HG03469 (cell line): ENCODE measurements around the gene MANBA.
"Not testable (repeated sequence)": the region's sequence is repeated elsewhere in the genome, so short reads cannot be mapped to it uniquely, and the experiment has no call there.

Experiments
- ATAC-seq: cut with Tn5 transposase; IDR thresholded peaks from one replicate; pipeline ENCODE4 v1.9.1; 2021; ENCODE audit warnings: mild to moderate bottlenecking, moderate library complexity, moderate number of reproducible peaks; ENCODE audit not compliant: unreplicated experiment

Gene MANBA

DNA sequence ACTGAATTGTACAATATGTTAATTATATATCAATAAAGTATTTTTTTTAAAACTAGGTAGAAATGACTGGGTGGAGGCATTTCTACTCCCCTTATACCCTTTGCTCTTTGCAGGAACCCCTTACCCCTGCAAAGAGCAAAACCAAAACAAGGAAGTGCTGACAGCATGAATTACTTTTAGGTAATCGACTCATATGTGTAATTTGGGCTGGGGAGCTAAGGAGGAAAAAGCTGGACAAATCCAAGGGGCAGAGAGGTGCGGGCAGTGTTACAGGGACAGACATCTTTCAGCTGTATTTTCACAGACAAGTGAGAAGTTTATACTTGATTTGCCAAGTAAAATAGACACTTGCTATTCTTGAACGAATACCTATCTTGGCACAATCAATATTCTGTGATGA is 35.5 kb downstream of the MANBA start:
- ATAC-seq: no peak

DNA sequence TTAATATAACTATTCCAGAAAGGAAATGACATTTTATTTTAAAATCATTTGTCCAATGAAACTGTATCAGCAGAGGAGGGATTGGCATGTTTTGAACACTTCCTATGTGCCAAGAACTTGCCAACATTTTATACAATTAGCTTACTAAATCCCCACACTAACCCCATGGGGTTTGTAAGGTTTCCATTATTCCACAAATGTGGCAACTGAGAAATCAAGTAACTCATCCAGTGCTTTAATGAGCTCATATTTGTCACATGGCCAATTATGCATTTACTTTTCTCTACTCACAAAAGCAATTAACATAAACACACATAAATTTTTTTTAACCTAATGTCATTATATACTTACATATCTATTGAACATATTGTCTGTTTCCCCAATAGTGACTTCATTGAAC is 37.3 kb downstream of the MANBA start:
- no peak for ATAC-seq

DNA sequence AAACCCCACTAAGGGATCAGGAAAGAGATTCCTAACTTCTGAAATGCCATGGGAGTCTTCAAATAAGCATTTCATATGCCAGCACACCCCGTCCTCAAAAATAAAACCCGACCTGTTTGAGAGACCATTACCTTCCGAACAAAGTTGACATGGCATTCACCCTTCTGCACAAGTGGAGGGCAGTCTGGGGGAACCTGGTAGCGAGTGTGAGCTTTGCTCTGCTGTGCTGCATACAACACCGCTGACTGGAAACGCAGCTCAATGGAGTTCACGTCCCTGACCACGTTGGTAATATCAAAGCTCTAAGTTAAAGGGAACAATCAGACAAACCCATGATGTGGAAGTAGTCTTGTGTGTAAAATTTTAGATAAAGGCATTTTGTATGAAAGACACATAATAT is 38.0 kb downstream of the MANBA start:
- no peak for ATAC-seq

DNA sequence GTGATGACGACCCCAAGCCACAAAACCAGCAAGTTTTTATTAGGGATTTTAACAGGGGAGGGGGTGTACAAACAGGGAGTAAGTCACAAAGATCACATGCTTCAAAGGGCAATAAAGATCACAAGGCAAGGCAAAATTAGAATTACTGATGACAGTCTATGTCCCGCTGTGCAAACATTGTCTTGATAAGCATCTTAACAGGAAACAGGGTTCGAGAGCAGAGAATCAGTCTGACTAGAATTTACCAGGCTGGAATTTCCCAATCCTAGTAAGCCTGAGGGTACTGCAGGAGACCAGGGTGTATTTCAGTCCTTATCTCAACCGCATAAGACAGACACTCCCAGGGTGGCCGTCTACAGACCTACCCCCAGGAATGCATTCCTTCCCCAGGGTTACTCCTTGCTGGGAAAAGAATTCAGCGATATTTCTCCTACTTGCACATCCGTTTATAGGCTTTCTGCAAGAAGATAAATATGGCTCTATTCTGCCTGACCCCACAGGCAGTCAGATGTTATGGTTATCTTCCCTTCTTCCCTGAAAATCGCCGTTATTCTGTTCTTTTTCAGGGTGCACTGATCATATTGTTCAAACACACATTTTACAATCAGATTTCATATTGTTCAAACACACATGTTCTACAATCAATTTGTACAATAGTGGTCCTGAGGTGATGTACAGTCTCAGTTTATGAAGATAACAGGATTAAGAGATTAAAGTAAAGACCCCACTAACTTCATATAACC is 41.8 kb downstream of the MANBA start:
- ATAC-seq: not testable (repeated sequence)

DNA sequence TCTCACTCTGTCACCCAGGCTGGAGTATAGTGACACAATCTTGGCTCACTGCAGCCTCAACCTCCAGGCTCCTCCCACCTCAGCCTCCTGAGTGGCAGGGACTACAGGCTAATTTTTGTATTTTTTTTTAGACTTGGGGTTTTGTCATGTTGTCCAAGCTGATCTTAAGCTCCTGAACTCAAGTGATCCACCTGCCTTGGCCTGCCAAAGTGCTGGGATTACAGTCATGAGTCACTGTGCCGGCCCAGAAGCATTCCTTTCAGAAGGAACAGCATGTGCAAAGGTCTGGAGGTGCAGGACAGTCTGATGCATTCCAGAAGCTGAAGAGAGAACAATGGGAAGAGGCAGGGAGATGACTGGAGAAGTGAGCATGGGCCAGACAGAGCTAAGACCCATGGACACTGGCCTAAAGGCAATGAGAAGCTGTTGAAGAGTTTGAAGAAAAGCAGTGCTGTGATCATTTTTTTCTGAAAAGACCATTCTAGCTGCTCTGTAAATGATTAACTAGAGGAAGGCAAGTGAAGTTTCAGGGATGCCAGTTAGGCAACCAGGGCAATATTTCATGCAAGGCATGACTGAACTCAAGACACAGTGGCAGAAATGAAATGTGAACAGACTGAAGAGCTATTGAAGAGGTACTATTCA is 43.2 kb downstream of the MANBA start:
- ATAC-seq: no peak

DNA sequence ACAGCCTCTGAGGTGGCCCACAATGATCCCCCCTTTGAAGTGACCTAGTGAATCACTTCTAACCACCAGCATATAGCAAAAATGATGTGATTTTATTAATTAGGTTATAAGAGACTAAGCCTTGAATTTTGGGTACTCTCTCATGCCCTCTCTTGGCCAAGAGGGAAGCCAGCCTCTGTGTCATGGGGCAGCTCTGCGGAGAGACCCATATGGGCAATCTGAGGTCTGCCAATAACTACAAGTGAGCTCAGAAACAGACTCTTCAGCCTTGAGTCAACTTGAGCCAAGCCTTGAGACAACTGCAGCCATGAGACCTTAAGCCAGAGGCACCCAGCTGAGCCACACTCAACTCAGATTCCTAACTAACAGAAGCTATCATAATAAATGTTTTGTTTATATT is 45.7 kb downstream of the MANBA start:
- no peak for ATAC-seq

DNA sequence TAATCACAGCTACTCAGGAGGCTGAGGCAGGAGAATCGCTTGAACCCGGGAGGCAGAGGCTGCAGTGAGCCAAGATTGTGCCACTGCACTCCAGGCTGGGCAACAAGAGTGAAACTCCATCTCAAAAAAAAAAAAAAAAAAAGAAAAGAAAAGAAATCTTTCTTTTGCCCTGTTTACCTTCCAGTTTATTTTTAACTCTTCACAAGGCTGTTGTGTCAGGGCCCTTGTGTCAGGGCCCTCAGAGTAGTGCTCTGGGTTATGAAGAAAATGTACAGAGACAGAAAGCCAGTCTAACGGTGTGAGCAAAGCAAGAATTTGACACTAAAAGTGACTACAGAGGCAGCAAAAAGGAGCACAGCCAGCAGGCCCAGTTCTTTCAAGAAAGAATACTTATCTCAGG is 47.0 kb downstream of the MANBA start:
- not testable (repeated sequence) for ATAC-seq

DNA sequence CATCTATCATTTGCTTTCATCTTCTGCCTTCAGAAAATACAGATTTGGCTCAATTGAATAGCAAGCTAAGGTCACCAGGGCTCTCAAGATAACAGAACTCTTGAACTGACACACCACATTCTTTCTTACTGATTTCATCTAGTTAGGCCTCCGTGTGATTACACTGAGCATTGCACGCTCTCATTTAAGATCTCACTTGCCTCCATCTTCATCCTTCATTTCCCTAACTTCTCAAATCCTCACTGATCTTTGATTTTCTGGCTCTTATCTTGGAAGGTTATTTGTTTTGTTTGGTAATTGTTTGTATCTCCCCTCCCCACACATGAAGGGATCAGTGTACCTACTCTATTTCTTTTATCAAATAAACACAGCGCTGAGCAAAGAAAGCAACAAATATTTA is 47.7 kb downstream of the MANBA start:
- ATAC-seq: no peak

DNA sequence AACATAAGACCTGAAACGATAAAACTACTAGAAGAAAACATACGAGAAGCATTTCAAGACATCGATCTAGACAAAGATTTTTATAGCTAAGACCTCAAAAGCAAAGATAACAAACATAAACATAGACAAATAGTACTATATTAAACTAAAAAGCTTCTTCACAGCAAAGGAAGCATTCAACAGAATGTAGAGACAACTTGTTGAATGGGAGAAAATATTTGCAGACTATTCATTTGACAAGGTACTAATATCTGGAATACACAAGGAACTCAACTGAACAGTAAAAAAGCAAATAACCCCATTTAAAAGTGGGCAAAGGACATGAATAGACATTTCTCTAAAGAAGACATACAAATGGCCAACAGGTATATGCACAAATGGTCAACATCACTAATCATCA is 49.8 kb downstream of the MANBA start:
- no peak for ATAC-seq

DNA sequence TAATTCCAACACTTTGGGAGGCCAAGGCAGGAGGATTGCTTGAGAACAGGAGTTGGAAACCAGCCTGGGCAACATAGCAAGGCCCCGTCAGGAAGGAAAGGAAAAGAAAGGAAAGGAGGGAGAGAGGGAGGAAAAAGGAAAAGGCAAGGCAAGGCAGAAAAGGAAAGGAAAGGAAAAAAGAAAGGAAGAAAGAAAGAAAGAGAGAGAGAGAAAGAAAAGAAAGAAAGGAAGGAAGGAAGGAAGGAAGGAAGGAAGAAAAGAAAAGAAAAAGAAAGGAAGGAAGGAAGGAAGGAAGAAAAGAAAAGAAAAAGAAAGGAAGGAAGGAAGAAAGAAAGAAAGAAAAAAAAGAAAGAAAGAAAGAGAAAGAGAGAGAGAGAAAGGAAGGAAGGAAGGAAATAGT is 51.7 kb downstream of the MANBA start:
- not testable (repeated sequence) for ATAC-seq

DNA sequence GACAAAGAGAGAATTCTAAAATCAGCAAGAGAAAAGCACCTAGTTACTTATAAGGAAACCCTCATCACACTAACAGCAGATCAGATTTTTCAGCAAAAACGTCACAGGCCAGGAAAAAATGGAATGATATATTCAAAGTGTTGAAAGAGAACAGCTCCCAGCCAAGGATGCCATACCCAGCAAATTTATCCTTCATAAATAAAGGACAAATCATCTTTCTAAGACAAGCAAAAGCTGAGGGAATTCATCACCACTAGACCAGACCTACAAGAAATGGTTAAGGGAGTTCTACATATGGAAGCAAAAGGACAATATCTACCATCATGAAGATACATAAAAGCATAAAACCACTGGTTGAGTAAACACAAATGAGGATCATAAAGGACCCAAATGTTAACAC is 53.6 kb downstream of the MANBA start:
- no peak for ATAC-seq

DNA sequence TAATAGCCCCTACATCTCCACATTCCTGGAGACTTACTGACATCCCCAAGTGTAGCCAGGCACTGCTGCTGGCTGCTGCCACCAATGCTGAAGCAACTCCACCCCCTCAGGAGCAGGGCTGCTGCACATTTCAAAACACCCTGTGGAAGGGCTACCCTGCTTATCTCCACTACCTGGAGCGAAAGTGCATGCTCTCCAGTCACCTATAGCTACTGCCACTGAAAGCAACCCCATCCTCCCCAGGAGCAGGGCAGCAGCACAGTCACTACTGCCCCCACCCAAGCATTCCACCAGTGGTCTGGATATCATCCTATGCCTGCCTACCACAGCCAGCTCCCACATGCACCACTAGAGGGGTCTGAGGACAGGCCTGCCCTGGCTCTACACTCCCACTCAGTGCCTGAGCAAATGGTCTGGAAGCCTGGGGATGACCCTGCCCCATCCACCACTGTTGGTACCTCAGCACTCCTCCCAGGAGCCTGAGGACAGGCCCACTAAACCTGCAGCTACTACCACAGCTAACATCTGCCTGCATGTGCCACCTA is 55.3 kb downstream of the MANBA start:
- ATAC-seq: no peak

DNA sequence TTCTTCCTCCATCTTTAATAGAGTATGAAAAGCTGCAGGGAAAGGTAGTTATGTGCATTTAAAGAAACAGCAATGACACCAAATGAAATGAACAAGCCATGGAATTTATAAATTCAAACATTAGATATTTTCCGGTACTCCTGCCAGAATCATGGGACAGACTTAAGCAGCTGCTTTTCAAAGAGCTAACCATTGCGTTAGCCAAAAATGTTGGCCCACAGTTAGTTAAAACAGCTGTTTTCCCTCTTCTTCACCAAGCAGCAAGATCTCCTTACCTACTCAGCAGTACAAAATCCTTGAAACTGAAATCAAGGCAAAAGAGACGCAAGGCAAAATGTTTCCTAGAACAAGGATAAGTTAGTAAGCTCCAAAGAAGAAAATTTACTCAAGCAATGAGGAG is 64.0 kb downstream of the MANBA start:
- ATAC-seq: no peak

DNA sequence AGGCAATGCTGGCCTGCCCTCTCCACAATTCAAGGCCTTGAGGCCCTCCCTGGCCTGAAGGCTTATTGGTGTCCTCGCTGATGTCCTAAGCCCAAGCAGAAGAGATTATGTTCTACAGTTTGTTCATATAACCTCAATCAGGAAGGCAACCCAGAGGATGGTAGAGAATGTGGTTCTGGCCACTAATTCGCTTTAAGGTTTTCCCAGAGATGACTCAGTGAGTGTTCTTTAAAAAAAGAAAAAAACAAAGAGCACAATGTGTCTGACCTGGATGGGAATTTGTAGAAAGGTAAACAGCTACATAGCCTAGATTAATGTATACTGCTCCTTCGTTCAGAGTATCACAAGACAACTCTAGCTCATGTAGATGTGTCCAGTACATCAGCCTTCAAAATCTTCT is 66.0 kb downstream of the MANBA start:
- no peak for ATAC-seq

DNA sequence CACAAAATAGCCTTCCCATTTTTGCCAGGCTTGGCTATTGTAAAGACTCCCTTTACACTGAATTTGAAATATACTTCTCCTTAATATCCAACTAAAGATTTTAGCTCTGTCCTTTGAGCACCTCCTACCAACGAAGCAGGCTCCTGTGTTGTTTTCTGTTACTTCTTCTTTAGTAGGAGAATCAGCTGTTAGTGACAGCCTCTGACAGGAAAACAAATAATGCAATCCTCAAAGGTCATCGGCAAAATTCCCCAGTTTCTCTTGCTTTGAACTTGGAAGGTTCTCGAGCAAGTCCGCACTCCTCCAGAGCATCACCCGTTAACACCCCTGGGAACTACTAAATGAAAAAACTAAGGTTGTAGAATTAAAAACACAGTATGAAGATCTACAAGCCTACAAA is 66.9 kb downstream of the MANBA start:
- ATAC-seq: no peak

DNA sequence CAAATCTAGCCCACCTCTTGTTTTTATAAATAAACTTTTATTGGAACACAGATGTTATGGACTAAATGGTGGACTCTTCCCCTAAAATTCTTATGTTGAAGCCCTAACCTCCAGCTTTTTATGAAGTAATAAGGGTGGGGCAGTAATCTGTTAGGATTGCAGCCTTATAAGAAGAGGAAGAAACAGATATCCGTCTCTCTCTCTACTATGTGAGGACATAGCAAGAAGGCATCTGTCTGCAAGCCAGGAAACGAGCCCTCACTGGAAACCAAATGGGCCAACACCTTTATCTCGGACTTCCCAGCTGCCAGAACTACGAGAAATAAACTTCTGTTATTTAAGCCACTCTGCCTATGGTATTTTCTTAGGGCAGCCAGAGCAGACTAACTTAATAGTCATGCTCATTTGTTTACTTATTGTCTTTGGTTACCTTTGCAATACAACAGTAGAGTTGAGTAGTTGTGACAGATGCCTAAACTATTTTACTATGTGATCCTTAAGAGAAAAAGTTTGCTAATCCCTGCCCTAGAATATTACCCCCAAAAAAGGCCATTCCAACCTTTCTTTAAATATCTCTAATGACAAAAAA is 67.4 kb downstream of the MANBA start:
- ATAC-seq: no peak

DNA sequence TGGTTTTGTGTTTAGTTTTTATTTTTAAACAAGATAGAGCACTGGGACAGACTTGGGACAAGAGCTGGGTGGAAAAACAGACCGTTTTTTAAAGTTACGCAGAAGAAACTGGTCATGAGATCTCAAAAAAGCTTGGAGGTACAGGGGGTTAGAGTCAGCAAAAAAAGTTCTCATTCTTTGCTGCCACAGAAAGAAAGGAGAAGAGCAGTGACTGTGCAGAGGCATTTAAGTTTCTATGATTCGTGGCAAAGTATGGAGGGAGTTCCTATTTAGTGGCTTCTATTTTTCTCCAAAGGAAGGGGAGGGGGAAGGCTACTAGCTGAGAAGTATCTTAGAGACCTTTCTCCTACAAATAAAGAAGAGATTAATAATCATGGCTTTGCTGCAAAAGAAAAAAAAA is 68.3 kb downstream of the MANBA start:
- no peak for ATAC-seq

DNA sequence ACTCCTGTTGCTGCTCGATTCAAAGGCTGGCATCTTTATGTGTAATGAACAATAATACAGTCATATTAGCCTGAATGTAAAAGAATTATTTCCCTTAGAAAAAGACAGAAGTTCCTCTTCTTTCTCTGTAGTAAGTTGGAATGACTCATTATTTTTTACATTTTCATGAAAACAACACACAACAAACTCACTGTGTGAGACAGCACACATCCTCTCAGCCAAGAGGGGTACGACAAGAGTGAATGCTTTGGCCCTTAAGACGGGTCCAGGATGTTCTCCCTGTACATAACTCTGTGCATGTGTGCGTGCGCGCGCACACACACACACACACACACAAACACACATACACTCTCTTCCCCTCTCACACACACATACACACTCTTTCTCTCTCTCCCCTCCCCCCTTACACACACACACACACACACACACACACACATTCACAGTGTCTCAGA is 72.8 kb downstream of the MANBA start:
- ATAC-seq: peak; percentile 23

DNA sequence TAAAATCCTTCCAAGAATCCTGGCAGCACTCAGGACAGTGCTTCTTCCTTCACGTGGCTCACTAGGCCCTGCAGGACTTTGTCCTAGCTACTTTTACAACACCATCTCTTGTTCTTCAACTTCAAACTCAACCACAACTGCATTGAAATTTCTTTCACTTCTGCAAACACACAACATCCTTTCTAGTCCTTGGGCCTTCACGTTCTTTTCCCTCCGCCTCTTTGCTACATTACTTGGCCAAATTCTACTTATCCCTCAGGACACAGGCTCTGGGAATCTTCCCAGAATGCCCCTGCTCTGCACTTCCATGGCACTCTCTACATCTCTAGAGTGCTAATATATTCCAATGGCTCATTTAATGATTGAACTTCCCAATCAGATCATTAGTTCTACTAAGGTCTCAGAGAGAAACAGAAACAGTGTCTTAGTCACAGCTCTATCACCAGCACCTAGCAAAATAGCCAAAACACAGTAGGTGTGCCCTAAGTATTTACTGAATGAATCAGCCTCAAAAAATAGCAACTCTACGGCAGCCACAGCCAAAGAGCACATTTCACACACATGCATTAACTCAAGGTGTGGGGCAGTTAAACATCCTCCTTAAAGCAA is 73.3 kb downstream of the MANBA start:
- peak; percentile 76 for ATAC-seq

DNA sequence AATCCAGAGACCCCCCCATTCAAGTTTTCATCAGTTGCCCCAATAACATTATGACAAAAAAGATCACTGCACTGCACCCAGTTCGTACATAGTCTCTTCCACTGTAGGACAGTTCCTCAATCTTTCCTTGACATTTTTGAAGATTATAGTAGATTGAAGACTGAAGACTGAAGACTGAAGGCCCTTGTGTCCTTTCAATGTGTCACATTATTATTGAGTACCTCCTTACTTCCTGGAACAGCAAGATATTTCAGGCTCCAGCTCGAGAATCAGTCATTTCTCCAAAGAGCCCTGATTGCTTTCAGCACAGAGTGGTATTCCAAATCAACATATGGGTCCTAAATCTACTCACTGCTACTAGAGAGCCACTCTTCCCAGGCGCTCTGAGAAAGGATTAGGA is 75.0 kb downstream of the MANBA start:
- ATAC-seq: no peak

DNA sequence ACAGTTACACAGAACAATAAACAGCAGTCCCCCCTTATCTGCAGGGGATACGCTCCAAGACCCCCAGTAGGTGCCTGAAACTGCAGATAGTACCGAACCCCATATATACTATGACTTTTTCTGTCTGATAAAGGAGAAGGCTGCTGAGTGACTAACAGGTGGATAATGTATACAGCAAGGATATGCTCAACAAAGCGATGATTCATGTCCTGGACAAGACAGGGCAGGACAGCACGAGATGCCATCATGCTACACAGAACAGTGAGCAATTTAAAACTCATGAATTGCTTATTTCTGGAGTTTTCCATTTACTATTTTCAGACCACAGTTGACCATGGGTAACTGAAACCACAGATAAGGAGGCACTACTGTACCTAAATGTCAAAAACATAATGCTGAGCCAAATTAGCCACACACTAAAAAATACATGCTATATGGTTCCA is 76.1 kb downstream of the MANBA start:
- ATAC-seq: no peak
